GM18505 (cell line): ENCODE data around the gene GINS3.
"Not testable (repeated sequence)": the region's sequence is repeated elsewhere in the genome, so short reads cannot be mapped to it uniquely, and the experiment has no call there.

Experiments
- ATAC-seq: cut with Tn5 transposase; IDR thresholded peaks from one replicate; pipeline ENCODE4 v1.9.1; 2021; ENCODE audit not compliant: unreplicated experiment
- POLR2A ChIP-seq: IDR thresholded peaks from 4 replicates; pipeline ENCODE4 v1.6.1; 2011; ENCODE audit warnings: borderline replicate concordance; ENCODE audit not compliant: insufficient read depth, insufficient read length; ENCODE audit errors: extremely low read depth

GINS3 gene

DNA sequence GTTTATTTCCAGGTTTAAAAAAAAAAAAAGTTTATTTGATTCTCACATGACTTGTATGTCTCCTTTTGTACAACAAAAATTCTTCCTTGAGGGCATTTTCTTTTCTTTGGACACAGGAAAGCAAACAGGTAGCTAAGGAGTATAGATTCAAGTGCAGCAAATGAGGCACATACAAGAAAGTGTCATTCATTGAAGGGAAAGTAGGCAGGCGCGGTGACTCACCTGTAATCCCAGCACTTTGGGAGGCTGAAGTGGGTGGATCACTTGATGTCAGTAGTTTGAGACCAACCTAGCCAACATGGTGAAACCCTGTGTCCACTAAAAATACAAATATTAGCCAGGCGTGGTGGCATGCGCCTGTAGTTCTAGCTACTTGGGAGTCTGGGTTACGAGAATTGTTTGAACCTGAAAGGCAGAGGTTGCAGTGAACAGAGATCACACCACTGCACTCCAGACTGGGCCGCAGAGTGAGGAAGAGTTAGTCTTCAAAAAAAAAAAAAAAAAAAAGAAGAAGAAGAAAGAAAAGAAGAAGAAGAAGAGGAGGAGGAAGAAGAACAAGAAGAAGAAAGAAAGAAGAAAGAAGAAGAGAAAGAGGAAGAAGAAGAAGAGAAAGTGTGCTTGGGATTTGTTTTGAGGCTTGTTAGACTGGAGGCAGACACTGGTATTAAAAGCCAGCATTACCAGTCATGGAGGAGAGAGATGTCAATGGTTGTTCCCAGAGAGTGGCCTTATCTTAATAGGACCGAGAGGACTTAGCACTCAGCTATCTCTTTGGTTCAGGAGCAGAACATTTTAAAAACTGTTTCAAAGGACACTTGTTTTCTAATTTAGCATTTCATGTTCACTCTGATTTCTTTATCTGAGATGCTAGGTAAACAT, 19.7 kb downstream of the GINS3 start:
- no peak for TF ChIP-seq POLR2A
- no peak for ATAC-seq

DNA sequence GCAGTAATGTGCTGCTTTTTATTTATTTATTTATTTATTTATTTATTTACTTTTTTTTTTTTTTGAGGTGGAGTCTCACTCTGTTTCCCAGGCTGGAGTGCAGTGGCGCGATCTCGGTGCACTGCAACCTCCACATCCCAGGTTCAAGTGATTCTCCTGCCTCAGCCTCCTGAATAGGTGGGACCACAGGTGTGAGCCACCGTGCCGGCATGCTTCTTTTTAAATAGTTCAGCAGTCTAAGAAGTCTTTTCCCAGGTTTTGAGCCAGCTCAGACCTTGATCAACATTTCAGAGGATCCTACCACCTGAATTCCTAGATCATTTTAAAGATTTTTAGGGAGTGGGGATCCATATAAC, 20.3 kb downstream of the GINS3 start:
- ATAC-seq, result not testable (repeated sequence)

GRCh38 chr16:58413359-58413758, 21.1 kb downstream of the GINS3 start:
- no peak for ATAC-seq
- no peak for TF ChIP-seq POLR2A

GRCh38 chr16:58415003-58415402, 22.7 kb downstream of the GINS3 start:
- ATAC-seq, result no peak
- no peak for TF ChIP-seq POLR2A

GRCh38 chr16:58415961-58416360, 23.7 kb downstream of the GINS3 start:
- ATAC-seq, result not testable (repeated sequence)

- no peak for TF ChIP-seq POLR2A
Measured at GRCh38 chr16:58417035-58417434, 24.8 kb downstream of the GINS3 start.

GRCh38 chr16:58417600-58417999, 25.3 kb downstream of the GINS3 start:
- no peak for ATAC-seq
- no peak for TF ChIP-seq POLR2A

More at GRCh38 chr16:58417035-58417434, 24.8 kb downstream of the GINS3 start:
- ATAC-seq, result no peak

GRCh38 chr16:58418026-58418425, 25.8 kb downstream of the GINS3 start:
- ATAC-seq, result no peak

DNA sequence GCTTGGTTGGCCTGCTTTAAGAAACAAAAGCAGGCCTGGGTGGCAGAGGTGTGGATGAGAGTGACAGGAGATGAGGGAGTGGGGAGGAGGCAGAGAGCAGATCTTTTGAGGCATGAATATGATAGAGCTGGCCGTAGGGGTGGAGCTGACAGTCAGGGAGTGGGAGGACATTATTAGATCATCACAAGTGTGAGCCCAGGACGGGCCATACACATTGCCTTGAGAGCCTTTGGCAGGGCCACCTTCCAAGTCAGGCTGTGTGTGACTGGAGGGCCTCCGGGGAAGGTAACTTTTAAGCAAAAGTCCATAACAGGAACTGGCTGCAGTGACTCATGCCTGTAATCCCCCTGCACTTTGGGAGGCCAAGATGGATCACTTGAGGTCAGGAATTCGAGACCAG, 26.3 kb downstream of the GINS3 start:
- no peak for TF ChIP-seq POLR2A
- ATAC-seq, result no peak

More at GRCh38 chr16:58418026-58418425, 25.8 kb downstream of the GINS3 start:
- no peak for TF ChIP-seq POLR2A

- no peak for TF ChIP-seq POLR2A
- no peak for ATAC-seq
Measured at GRCh38 chr16:58419241-58419990, 27.1 kb downstream of the GINS3 start.

- ATAC-seq, result no peak
- TF ChIP-seq POLR2A, result no peak
Measured at GRCh38 chr16:58421059-58421458, 28.8 kb downstream of the GINS3 start.

- ATAC-seq, result no peak
- no peak for TF ChIP-seq POLR2A
Measured at GRCh38 chr16:58421529-58421928, 29.3 kb downstream of the GINS3 start.

DNA sequence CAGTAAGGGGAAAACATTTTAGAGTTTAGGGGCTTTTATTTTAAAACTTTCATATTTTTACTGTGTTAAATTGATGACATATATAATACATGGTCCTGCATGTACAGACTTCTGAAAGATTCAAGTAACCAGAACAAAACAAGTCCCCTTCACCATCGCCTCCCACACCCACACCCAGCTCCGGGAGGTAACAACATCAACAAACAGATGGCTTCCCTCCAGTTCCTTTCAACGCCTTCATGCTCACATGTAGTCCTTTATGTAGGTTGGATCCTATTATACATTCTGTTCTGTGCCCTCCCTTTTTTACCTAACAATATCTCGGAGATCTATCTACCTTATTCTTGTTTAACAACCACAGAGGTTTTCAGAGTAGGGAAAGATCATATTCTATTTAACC, 30.5 kb downstream of the GINS3 start:
- no peak for TF ChIP-seq POLR2A
- no peak for ATAC-seq

DNA sequence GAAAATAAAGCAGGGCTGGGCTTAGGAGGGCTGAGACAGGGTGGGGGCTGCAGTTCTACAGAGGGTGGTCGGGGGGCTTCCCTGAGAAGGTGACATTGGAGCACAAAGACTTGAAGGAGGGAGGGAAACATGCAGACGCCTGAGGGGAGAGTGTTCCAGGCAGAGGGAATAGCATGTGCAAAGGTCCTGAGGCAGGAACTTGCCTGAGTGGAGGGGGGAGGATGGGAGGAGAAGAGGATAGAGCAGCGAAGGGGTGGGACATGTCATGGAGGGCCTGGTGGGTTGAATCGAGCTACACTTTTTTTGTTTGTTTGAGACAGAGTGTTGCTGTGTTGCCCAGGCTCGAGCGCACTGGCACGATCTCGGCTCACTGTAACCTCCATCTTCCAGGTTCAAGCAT, 33.0 kb downstream of the GINS3 start:
- no peak for TF ChIP-seq POLR2A
- no peak for ATAC-seq
